IPS-20b (cell line): ENCODE measurements around the gene CACFD1.
A peak's percentile ranks its signal among the peaks of the same experiment; 100 is the strongest.

Experiments used
- H3K27ac ChIP-seq: one replicate; pipeline ENCODE4 v1.5.1; 2013; ENCODE audit warnings: low read length
- H3K27me3 ChIP-seq: 2 replicates; pipeline ENCODE4 v1.6.1; 2013; ENCODE audit warnings: mild to moderate bottlenecking, low read length, inconsistent platforms; ENCODE audit not compliant: insufficient read depth
- H3K36me3 ChIP-seq: 2 replicates; pipeline ENCODE4 v1.6.1; 2013; ENCODE audit warnings: low read depth, mild to moderate bottlenecking, inconsistent platforms, low read length, moderate library complexity; ENCODE audit not compliant: insufficient read depth
- H3K4me1 ChIP-seq: 2 replicates; pipeline ENCODE4 v1.6.1; 2013; ENCODE audit warnings: mild to moderate bottlenecking, control low read depth, inconsistent platforms, low read length, moderate library complexity; ENCODE audit not compliant: insufficient read depth
- H3K4me3 ChIP-seq: 2 replicates; pipeline ENCODE4 v1.5.1; 2013; ENCODE audit warnings: mild to moderate bottlenecking, low read length, inconsistent platforms
- H3K9ac ChIP-seq: 2 replicates; pipeline ENCODE4 v1.6.1; 2013; ENCODE audit warnings: low read depth, mild to moderate bottlenecking, inconsistent platforms, low read length, moderate library complexity
- H3K9me3 ChIP-seq: 2 replicates; pipeline ENCODE4 v1.6.1; 2013; ENCODE audit warnings: mild to moderate bottlenecking, low read depth, low read length, inconsistent platforms; ENCODE audit not compliant: insufficient read depth

CACFD1 gene

DNA sequence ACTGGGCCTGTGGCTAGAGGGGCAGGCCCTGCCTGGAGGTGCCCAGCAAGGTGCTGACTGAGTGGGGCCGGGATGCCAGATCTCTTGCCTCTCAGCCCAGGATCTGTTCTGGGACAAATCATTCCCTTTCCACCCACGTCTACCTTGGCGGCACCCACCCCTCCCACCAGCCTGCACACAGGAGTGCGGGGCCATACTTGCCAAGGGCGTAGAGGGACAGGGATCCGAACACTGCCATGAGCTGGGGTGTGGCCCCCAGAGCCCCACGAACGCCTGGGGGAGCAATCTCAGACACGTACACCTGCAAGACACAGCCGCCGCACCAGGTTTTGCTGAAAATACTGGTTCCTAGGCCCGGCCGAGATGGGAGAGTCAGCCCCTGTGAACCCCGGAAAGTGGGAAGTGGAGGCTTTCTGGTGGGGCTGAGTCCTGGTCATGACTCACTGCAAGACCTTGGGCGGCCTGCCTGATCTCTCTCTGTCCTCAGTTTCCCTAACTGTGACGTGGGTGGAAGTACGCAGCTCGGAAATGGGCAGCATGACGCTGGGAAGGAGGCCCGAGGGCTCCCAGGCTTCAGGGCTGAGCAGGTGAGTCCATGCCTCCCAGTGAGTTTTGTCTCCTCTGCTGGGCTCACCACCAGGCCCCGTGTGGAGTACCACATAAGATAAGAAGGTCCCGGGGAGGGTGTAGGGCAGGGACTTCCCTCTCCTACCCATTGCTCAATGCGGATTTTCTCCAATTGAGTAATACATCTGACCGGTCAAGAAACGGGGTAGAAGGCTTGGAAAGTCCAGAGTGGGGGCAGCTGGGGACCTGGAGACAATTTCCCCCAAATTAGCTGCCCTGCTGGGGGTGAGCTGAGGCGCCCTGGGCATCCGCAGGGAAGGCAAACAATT, 16.5 kb downstream of the CACFD1 start:
- Histone ChIP-seq H3K27me3 (peaks cover 9% of the 10 kb centered on the region), H3K27ac (no peak overlapping the region), H3K9me3 (no peaks in the 10 kb centered on the region), H3K36me3 (peaks cover 23% of the 10 kb centered on the region; the same call in 1 of the 2 replicates), H3K4me1 (peaks cover 5% of the 10 kb centered on the region), H3K4me3 (no peak overlapping the region), H3K9ac (no peak overlapping the region)

DNA sequence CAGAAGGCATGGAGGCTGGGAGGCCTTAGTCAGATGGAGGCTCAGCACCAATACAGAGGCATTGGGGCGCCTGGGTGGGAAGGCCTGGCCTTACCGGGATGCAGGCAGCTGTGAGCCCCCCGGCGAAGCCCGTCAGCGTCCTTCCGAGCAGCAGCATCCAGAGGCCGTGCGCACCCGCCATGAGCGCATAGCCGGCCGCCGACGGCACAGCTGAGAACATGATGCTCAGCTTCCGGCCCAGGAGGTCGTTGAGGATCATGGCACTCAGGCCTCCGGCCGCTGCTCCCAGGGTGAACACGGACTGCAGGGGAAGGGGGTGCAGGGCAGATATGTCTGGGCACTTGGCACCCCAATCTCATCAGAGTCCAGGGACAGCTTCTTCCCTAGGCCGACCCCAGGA, 17.2 kb downstream of the CACFD1 start:
- H3K27me3 ChIP-seq = peaks cover 9% of the 10 kb centered on the region
- H3K4me3 ChIP-seq = no peak overlapping the region
- no peak overlapping the region for H3K27ac ChIP-seq
- peaks cover 23% of the 10 kb centered on the region; the same call in 1 of the 2 replicates for H3K36me3 ChIP-seq
- H3K4me1 ChIP-seq = peaks cover 5% of the 10 kb centered on the region
- no peak overlapping the region for H3K9ac ChIP-seq
- no peaks in the 10 kb centered on the region for H3K9me3 ChIP-seq

DNA sequence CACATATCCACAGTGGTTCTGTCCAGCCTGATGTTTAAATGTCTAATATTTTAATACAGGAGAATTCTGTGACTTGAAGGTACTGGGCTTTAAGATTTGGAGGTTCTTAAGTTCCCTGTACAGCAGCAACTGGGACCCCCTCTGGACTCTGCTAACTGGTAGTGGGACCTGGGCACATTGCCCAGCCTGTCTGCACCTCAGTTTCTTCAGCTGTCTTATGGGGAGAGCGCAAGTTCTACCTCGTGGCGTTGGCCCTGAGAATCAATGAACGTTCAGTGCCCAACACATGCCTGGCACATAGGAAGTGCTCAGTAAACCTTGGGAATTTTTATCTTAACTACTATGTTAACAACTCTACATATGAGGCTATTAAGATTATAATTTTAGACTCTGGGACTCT, 17.7 kb downstream of the CACFD1 start:
- Histone ChIP-seq H3K9ac (no peak overlapping the region), H3K27me3 (peaks cover 9% of the 10 kb centered on the region), H3K4me1 (peaks cover 5% of the 10 kb centered on the region), H3K4me3 (peak overlapping the region; percentile 76; the same call in 1 of the 2 replicates), H3K27ac (no peak overlapping the region), H3K9me3 (no peaks in the 10 kb centered on the region), H3K36me3 (peaks cover 23% of the 10 kb centered on the region; the same call in 1 of the 2 replicates)

DNA sequence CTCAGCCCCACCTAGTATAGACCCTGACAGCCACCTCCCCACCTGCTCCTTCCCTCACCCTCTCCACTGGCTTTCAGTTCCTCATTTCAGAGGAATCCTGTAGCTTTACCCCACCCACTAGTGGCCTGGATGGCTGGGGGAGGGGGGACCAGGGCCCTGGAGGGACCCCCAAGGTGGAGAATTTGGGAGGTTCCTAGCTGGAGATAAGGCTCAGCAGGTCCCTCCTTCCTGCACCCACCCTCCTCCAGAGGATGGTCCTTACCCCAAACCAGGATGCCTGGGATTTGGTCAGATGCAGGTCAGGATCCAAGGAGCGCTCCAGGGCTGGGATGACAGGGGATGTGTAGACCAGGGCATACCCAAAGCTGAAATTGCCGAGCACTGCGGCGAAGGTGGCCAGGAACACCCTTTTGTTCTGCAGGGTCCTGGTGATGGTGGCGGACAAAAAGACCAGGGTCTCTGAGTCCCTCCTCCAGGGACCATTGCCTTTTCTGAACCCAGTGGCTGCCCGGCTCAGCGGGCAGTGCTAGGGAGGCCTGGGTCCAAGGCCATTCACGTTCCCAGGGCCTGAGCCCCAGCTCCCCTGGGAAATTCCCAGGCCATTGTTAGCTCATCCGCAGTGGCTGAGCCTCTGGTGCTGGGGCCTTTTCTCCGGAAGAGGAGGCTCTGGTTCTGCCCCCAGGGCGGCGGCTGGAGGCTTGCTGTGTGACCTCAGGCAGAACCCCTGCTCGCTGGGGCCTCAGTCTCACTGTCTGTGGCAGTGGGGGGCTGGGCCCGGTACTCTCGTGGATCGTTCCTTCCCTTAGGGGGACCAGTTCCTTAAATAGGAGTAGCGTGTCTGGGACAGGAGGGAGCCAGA, 18.4 kb downstream of the CACFD1 start:
- Histone ChIP-seq H3K27ac (no peak overlapping the region), H3K9me3 (no peaks in the 10 kb centered on the region), H3K4me3 (peak overlapping the region; percentile 76), H3K9ac (peak overlapping the region; percentile 77; the same call in 1 of the 2 replicates), H3K4me1 (peaks cover 5% of the 10 kb centered on the region), H3K27me3 (peaks cover 9% of the 10 kb centered on the region), H3K36me3 (peaks cover 23% of the 10 kb centered on the region; the same call in 1 of the 2 replicates)

DNA sequence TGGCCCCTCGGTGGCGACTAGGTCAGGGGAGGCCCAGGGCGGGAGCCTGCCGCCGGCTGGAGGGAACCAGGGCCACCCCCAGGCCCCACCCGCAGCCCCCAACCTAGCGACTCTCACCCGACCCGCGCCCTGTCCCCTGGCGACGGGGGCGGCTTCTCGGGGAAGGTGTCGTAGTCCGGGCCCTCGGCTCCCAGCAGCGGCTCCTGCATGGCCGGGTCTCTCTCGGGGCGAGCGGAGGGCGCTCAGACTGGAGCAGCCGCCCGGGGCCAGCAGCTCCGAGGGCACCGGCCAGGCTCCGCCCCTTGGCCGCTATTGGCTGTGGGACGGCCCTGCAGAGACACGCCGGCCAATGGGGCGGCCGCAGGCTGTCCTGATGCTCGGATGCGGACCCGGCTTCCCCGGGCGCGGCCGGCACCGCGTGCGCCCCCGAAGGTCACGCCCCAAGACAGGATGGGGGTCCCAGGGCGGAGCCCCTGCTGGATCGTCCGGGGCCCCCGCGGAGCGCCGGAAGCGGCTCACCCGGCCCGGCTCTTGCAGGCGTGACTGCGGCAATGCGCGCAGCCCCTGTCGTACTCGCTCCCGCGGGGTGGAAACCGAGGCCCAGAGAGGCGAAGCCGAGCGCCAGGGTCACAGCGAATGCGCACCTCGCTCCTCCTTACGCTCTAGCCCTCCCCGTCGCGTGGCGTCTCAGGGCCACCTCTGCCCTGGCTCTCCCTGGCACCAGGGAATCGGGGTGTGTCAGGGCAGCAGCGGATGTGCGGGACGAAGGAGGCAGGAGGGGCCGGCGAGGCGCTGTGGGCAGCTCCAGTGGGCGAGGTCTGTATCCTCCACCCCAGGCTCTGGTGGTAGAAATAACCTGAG, 19.3 kb downstream of the CACFD1 start, which contains the start of gene SLC2A6:
Gene SLC2A6, minus strand, starts transcription at position 249 of the 861 bp plus-strand sequence. Its CDS starts 40 bp downstream, at position 209.
- H3K27me3 ChIP-seq = peaks cover 9% of the 10 kb centered on the region
- peak within 1 kb of the TSS; percentile 76 for H3K4me3 ChIP-seq
- no peaks in the 10 kb centered on the region for H3K9me3 ChIP-seq
- H3K9ac ChIP-seq = peak within 1 kb of the TSS; percentile 77; the same call in 1 of the 2 replicates
- H3K27ac ChIP-seq = no peak within 1 kb of the TSS
- H3K36me3 ChIP-seq = peaks cover 16% of the 10 kb centered on the region; the same call in 1 of the 2 replicates
- peaks cover 5% of the 10 kb centered on the region for H3K4me1 ChIP-seq

DNA sequence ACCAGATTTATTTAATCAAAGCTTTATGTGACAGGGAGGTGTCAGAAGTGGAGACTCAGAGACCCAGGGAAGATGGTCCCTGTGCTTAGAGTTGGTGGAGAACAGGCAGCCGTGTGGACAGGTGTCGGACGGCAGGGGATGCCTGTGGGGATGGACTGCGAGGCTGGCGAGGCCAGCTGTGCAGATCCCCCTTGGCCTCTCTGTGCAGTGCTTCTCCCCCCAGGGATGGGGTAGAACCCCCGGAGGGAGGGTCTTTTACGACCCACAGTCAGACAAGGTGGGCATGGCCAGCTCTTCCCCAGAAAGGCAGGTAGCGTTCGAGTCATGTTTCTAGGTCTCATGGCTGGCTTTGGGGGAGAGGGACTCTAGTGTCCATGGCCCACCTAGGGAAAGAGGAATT, 23.8 kb downstream of the CACFD1 start:
- Histone ChIP-seq H3K4me1 (no peaks in the 10 kb centered on the region), H3K27ac (no peak overlapping the region), H3K36me3 (no peaks in the 10 kb centered on the region), H3K27me3 (peaks cover 9% of the 10 kb centered on the region), H3K9ac (no peak overlapping the region), H3K4me3 (no peak overlapping the region), H3K9me3 (no peaks in the 10 kb centered on the region)

DNA sequence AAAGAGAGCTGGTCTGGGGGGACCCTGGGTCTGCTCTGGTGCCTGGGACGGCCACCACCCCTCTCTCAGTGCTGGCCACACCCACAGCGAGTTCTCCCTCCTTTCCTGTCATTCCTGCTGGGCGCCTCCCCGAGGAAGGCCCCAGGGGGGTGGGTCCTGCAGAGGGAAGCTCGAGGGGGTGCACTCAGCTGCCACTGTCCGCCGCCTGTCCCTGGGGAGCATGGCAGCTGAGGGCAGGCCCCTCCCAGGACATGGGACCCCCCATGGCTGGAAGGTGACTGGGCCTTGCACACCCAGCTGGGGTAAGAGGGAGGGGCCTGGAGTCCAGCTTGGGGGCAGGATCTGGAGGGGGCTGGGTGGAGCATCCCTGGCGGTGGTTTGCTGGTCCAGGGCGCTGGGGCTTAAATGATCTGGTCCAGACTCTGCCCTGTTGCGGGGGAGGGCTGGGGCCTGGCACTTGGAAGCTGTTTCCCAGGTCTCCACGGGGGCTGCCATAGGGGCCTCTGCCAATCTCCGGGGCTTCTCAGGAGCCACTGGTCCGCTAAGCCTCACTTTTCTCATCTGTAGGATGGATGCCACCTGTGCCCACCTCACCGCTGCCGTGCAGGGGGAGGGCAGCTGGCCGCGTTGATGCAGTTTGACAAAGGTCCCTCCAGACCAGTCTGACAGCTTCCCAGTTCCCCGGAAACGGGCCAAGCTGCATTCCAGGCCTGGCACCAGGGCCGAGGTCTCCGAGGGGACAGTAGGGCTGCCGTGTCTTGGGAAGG, 25.1 kb downstream of the CACFD1 start:
- Histone ChIP-seq H3K4me1 (no peaks in the 10 kb centered on the region), H3K27me3 (peaks cover 2% of the 10 kb centered on the region), H3K36me3 (no peaks in the 10 kb centered on the region), H3K9me3 (no peaks in the 10 kb centered on the region), H3K27ac (no peak overlapping the region), H3K4me3 (no peak overlapping the region), H3K9ac (no peak overlapping the region)

DNA sequence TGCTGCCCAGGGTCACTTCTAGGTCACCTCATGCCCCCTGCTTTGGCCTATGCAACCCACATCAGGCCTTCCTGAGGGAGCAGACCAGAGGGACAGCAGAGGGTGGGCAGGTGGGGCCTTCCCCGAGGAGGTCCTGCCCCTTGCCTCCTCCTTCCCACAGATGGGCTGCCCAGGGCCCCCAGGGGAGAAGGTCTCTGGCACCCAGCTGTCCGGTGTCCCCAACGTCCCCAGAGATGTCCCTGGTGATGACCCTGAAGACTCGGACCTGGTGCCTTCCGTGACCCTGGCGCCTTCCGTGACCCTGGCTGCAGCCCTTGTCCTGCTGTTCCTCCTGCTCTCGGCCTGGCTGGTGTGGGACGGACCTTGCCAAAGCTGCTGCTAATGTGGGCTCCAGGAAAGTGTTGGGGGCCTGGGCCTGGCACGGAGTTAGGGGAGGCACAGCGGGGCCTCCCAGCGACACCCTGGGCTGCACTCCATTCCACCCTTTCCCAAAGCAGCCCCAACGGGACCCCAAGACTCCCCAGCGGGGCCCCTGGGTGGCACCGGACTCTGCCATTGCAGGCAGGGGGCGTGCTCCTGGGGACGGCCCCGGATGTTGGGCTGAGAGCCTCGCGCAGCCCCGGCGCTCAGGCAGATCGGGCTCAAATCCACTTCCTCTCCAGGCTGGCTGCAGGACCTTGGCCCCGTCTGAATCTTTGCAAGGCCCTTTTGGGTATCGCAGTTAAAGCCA, 25.9 kb downstream of the CACFD1 start:
- Histone ChIP-seq H3K9me3 (no peaks in the 10 kb centered on the region), H3K27ac (no peak overlapping the region), H3K27me3 (no peaks in the 10 kb centered on the region), H3K9ac (no peak overlapping the region), H3K36me3 (no peaks in the 10 kb centered on the region), H3K4me3 (no peak overlapping the region), H3K4me1 (no peaks in the 10 kb centered on the region)

DNA sequence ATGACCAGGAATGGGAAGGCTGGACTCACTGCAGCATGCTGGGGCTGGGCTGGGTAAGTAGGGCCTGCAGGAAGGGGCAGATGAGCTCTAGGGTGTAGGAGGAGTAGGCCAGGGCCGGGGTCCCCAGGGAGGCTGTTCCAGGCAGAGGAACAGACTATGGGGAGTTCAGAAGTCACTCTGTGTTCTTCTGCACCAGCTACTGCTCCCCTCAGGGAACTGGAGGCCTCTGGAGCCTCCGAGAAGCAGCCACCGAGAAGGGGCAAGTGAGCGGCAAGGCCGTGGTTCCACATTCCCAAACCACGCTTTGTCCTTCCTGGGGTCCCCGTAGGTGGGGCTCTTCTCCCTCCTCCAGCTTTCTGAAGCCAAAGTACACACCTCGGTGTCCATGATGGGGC, 27.6 kb downstream of the CACFD1 start:
- Histone ChIP-seq H3K36me3 (no peaks in the 10 kb centered on the region), H3K9me3 (no peaks in the 10 kb centered on the region), H3K4me3 (no peak overlapping the region), H3K9ac (no peak overlapping the region), H3K4me1 (no peaks in the 10 kb centered on the region), H3K27me3 (no peaks in the 10 kb centered on the region), H3K27ac (no peak overlapping the region)

DNA sequence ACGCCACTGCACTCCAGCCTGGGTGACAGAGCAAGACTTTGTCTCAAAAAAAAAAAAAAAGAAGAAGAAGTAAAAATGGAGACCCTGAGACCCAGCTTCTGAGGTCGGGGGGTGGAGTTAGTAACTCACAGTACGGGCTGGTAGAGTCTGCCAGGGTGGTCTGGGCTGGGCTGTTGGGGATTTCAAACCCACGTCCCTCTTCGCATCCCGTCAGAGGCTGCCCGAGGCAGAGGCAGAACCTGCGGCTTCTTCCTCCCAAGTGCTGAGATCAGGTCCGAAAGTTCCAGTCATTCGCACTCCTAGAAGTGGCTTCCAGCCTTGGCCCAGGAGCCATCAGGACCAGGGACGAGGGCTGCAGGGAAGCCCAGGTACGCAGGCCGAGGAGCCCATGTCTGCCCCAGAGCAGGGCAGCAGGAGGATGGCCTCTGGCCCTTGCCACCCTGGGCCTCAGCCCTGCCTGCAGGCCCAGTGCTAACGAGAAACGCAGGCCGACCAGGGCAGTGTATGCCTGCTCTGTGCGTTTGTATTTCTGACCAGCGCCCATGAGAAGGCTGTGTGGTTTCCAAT, 29.0 kb downstream of the CACFD1 start:
- Histone ChIP-seq H3K9me3 (no peaks in the 10 kb centered on the region), H3K27ac (no peak overlapping the region), H3K4me1 (no peaks in the 10 kb centered on the region), H3K36me3 (no peaks in the 10 kb centered on the region), H3K9ac (no peak overlapping the region), H3K27me3 (no peaks in the 10 kb centered on the region), H3K4me3 (no peak overlapping the region)
